ENCODE data around the gene AFAP1L1. TPM values are rescaled to one million over a fixed set of nuclear protein-coding genes. Genes with fewer than 3 reads are reported as not detected.

AFAP1L1 gene
- total and polyA plus RNA-seq, 12 donors, result 30.3 to 61.6 (median 43.5) TPM

- DNase-seq, result peak in 1 of 2 donors; percentile 65
- no peaks in the 10 kb centered on the region for H3K9me3 ChIP-seq
Measured at GRCh38 chr5:149304195-149305078, 32.8 kb downstream of the AFAP1L1 start.

GRCh38 chr5:149309354-149309753, 37.7 kb downstream of the AFAP1L1 start:
- ATAC-seq, result no peak

More at GRCh38 chr5:149304195-149305078, 32.8 kb downstream of the AFAP1L1 start:
- Histone ChIP-seq H3K27ac (peak overlapping the region in 9 of 10 donors; percentile 26 to 97 (median 64)), H3K36me3 (peaks cover 0 to 99% (median 43%) of the 10 kb centered on the region in 9 donors), H3K4me3 (no peak overlapping the region), H3K4me1 (peaks cover 5 to 66% (median 35%) of the 10 kb centered on the region in 9 donors), H3K27me3 (peaks cover 0 to 3% (median 0%) of the 10 kb centered on the region in 7 donors)
- ATAC-seq, result peak; percentile 42 to 82 (median 66)
- TF ChIP-seq CTCF (IDR thresholded peaks at IDR 0.05), result no peak
- 58 to 70% methylated on average over 11 of the region's 11 CpGs for WGBS, 2 donors
- intact Hi-C loops (cut with DNase I), result loop anchor here in 1 of 10 donors (5.0 kb wide), 1 partner anchor 32 kb away; the partner anchor contains the start of gene AFAP1L1

GRCh38 chr5:149310488-149310887, 38.8 kb downstream of the AFAP1L1 start:
- H3K27me3 ChIP-seq, result no peaks in the 10 kb centered on the region
- ATAC-seq (peak in 2 of 8 donors; percentile 3 to 5), DNase-seq (no peak)
- H3K9me3 ChIP-seq, result no peaks in the 10 kb centered on the region
- H3K36me3 ChIP-seq, result peaks cover 0 to 99% (median 34%) of the 10 kb centered on the region in 9 donors
- intact Hi-C loops (cut with DNase I), result loop anchor here in 2 of 10 donors (5.0 kb wide), 2 partner anchors 37 to 38 kb away; partner anchors contain the start of genes AFAP1L1 (in 1 of the 2) and GRPEL2 (in 1 of the 2)
- no peak overlapping the region for H3K4me3 ChIP-seq
- peak overlapping the region in 7 of 10 donors; percentile 2 to 71 (median 46) for H3K27ac ChIP-seq
- WGBS, 2 donors, result 81 to 82% methylated on average over 4 of the region's 4 CpGs
- no peak for TF ChIP-seq CTCF (IDR thresholded peaks at IDR 0.05)
- peaks cover 2 to 49% (median 19%) of the 10 kb centered on the region in 9 donors for H3K4me1 ChIP-seq

More at GRCh38 chr5:149309354-149309753, 37.7 kb downstream of the AFAP1L1 start:
- peaks cover 0 to 99% (median 35%) of the 10 kb centered on the region in 9 donors for H3K36me3 ChIP-seq
- DNase-seq, result no peak
- TF ChIP-seq CTCF (IDR thresholded peaks at IDR 0.05), result no peak
- peak overlapping the region in 6 of 10 donors; percentile 15 to 71 (median 43) for H3K27ac ChIP-seq
- intact Hi-C loops (cut with DNase I), result loop anchor here in 1 of 10 donors (5.0 kb wide), 1 partner anchor 37 kb away; the partner anchor contains the start of gene AFAP1L1
- peaks cover 2 to 56% (median 20%) of the 10 kb centered on the region in 9 donors for H3K4me1 ChIP-seq
- no peaks in the 10 kb centered on the region for H3K9me3 ChIP-seq
- 77% methylated on average over 6 of the region's 6 CpGs for WGBS, 2 donors
- H3K4me3 ChIP-seq, result no peak overlapping the region
- H3K27me3 ChIP-seq, result no peaks in the 10 kb centered on the region
